GM21381 (cell line): ENCODE results near the gene MTF2.
"Not testable (repeated sequence)": the region's sequence is repeated elsewhere in the genome, so short reads cannot be mapped to it uniquely, and the experiment has no call there.

Source experiments
- ATAC-seq: cut with Tn5 transposase; IDR thresholded peaks from one replicate; pipeline ENCODE4 v1.9.1; 2021; ENCODE audit warnings: mild to moderate bottlenecking, moderate library complexity; ENCODE audit not compliant: unreplicated experiment

Gene MTF2

DNA sequence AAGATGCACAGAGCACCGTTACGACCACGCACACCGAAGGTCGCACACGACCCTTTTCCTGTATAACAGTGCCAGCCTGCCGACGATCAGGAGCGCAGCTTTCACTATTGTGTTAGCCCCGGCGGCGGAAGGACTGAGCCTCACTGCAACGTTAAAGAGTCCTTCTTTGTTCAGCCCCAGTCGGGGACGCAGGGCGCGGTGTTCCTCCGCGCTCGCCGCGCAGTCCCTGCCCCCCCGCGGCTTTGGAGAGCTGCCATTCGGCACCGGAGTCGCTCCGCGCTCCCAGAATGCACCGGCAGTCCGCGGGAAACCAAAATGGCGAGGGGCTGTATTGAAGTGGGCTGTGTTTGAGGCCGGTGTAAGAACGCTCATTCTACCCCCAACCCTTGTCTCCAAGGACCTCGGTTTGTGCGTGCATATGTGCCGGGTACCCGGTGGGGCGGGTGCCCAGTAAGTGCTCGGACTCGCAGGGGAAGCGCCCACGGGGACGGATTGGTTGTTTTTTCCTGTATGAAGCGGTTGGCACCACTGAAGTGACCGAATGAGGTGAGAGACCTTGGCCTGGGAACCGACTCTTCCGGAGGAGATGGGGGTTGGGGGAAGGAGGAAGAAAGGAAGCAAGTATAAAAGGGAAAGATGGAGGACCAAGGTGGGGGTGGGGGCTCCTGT, at the start of gene MTF2:
TSS of gene MTF2 (plus strand) at position 298 of the 669 bp plus-strand sequence. CDS start at position 542, 244 bp downstream.
- peak; percentile 81 for ATAC-seq

DNA sequence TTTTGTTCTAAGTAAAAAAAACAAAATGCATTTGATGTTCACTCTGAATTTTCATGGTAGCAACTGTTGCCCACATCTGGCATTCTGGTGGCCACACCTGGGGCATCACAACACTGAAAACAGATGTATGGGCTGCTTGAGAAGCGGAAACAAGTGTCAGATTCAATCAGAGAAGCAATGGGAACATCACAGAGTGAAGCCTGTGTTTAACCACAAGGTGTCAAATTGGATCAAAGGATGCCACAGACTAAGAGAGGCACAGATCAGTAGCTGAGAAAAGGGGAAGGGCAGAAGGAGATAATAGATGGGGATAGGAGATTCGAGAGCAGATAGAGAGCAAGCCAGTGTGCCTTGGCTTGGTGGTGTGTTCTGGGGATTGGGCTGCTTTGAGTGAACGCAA, 49.8 kb upstream of the MTF2 start:
- no peak for ATAC-seq

DNA sequence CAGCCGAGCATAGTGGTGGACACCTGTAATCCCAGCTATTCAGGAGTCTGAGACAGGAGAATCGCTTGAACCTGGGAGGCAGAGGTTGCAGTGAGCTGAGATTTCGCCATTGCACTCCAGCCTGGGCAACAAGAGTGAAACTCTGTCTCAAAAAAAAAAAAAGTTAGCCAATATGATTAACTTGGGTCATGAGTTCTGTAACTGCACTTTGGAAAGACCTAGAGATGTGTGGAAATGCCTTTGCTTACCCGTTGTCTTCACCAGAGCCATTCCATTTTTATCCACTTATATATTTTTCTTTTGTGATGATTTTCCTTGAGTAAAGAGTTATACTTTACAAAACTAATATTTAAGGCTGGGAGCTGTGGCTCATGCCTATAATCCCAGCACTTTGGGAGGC, 48.9 kb upstream of the MTF2 start:
- ATAC-seq, result not testable (repeated sequence)

DNA sequence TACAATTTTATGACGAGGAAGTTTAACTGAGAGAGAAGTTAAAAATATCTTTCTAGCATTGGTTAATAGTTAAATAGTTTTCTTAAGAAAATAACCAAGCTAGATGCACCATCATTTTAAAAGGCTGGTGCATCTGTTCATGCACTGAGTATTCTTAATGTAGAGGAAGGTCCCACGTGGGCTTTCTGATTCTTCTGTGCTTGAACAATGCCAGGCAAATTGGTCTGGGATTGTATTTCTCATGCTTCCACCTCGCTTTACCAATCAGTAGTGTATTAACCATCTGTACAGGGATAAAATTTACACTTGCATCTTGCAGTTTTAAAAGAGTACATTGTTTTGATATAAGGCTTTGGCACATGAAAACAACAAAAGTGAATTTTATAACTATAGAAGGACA, 47.4 kb upstream of the MTF2 start:
- no peak for ATAC-seq

DNA sequence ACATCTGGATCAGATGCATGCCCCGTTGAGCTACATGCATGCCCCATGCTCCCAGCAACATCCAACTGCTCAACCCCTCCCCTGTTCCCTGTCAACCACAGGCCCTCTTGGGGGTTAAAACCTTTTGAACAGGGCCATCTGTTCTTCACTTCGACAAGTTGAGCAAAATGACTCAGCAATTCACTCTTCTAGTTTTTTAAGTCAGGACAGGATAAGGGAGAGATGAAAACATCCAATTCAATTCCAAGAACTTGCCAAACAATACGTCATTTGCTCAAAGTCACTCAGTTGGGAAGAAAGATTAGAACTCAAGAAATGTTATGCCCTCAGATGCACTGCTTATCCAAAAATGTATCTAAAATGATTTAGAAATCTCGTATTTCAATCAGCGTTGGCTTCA, 46.1 kb upstream of the MTF2 start:
- no peak for ATAC-seq

DNA sequence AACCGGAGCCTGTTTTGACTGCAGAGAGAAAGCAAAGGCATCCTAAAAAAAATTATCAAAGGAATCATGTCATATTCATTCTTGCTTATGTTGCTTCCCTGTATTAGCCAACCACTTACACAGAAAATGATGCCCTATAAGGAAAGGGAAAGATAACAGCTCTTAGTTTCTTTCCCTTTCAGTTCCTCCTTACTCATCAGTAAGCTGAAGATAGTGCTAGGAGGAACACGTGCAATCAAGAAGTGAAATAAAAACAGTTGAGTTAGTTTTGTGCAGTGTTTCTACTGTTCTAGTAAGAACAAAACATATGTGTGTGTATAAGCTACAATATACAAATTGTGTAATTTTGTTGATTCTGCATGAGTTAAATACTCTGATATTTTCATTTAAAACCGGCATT, 45.3 kb upstream of the MTF2 start:
- ATAC-seq, result peak; percentile 90

- no peak for ATAC-seq
Measured at GRCh38 chr1:93034397-93034796, 44.7 kb upstream of the MTF2 start.

DNA sequence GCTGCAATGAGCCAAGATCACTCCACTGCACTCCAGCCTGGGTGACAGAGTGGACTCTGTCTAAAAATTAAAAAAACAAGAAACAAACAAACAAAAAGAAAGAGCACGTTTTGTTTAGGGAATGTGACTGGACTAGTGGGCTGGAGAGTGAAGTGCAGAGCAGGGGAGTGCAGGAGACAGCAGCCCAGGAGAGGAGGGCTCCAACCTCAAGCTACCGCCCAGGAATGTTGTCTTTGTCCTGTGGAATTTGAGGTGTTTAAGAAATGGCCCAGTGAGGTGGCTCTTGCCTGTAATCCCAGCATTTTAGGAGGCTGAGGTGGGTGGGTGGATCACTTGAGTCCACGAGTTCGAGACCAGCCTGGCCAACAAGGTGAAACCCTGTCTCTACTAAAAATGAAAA, 42.4 kb upstream of the MTF2 start:
- ATAC-seq, result no peak

- ATAC-seq, result peak; percentile 91
Measured at GRCh38 chr1:93042187-93043056, 36.7 kb upstream of the MTF2 start.

DNA sequence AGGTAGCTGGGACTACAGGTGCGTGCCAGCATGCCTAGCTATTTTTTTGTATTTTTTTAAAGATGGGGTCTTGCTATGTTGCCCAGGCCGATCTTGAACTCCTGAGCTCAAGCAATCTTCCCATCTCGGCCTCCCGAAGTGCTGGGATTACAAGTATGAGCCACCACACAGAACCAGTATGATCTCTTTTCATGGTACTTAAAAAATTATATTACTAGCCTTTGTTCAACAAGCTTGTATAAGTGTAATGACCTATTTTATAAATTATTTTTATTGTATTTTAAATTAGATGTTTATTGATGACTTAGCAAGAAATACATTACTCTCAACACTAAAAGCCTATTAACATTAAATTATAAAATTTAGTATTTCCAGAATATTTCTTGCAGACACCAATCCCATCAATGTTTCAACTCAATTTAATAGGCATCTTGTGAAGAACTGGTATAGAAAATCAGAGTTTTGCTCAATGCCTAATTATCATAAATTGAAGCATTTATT, 36.0 kb upstream of the MTF2 start:
- no peak for ATAC-seq

DNA sequence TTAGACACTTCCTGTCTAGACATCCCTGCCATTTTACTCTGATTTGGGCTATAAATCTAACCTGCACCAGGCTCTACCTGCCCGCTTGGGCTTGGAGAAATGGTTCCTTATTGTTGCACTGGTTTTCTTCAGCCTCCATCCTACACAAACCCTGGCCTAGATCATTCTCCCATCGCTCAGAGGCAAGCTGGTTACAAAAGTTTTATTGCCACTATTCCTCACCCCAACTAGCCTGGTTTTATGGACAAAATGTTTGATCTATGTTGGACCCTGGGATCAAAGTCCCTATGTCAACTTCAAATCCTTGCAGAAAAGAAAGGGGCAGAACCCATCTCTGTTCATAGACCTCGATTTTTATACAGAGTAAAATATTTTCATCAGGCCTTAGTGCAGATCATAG, 31.5 kb upstream of the MTF2 start:
- ATAC-seq, result no peak

GRCh38 chr1:93051961-93052360, 27.1 kb upstream of the MTF2 start:
- ATAC-seq, result no peak

DNA sequence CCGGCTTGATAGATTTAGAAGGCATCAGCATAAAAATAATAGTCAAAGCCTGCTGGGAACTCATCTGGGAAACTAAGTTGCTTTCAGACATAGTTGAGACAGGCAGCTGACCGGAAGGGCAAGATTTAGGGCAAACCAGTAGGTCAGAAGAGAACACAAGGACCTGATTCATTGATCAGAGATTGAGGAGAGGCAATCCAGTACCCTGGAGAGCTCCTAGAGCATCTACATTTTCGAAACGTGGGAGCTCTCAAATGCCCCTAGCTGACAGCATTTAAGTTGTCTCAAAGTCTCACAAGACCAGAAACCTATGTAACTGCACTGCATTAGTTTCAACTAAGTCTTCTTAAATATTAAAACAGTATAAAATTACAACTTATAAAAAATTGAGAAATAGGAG, 22.9 kb upstream of the MTF2 start:
- no peak for ATAC-seq

DNA sequence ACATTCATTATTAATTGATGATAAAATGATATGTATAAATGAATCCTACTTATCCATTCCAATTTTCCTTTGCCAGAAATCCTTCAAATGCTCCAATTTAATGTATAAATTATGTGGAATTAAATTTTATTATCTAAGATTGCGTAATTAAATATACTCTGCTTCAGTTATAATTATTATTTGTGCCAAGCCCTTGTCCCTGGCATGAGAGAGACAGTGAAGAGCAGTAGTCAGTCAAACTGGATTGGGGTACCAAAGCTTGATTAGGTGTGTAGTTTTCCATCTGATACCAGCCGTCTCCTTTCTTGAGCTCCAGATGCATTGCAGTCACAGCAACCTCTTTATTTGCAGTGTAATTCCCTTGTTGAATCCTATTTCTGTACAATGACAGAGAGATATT, 22.4 kb upstream of the MTF2 start:
- ATAC-seq, result no peak

DNA sequence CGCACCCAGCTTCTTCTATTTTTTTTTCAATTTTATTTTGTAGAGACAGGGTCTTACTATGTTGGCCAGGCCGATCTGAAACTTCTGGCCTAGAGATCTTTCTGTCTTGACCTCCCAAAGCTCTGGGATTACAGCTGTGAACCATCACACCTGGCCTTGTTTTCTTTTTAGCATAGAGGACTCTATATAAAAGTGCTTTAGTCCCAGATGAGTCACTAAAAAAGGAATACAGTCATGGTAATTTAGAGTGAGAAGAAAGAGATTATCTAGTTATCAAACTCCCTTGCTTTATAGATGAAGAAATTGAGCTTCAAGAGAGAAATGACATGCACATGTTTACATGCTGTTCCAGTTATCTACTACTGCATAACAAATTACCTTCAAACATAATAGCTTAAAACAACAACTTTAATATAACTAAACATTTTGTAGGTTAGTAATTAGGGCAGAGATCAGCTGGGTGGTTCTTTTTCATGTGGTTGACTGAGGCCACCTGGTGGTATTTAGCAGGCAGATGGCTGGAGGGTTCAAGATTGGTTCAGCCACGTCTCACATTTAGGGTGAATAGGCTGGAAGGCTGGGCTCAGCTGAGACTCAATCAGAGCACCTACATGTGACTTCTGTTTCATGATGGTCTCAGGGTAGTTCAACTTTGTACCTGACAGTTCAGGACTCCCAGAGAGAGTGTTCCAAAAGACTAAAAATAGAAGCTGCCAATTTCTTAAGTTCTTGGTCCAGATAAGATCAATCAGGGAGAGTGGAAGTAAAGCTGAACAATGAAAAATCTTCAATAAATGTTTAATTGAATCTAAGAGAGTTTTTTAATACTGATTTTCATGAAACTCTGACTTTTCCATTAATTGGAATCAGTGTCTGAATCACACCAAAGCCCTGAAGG, 16.9 kb upstream of the MTF2 start:
- ATAC-seq, result no peak

GRCh38 chr1:93076268-93076667, 2.8 kb upstream of the MTF2 start:
- no peak for ATAC-seq

DNA sequence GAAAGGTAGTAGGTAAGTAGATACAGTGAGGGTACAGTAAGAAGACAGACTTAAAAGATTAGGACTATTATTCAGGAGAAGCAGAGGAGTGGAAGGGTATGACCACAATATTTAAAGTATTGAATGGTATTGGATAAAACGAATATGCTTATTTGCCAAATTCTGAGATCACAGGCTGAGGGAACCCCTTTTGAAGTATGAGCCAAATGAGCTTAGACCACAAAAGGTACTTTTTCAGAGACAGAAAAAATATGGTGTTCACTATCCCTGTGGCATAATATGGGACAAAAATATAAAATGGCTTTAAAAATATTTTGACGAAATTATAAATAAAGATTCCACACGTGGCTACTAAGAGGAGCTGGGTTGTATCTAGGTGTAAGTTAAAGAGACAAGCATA, 880 bp upstream of the MTF2 start:
- no peak for ATAC-seq

DNA sequence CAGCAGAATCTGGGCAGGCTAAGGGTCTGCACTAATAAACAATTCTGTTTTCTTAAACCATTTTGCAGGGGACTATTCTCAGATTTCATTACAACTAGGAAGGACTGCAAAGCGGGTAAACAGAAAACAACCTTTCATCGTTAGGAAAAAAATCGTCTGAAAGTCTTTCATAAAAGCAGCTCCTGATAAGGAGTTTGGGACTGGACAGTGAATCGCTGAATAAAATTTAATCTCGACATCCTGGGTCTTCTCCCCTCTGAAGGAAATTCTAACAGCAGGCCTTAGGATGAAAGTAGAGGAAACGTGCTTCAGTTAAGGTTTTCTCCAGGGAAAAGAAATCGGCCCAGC, 471 bp upstream of the MTF2 start:
- ATAC-seq, result no peak

- no peak for ATAC-seq
Measured at GRCh38 chr1:93079685-93080141, 630 bp downstream of the MTF2 start.

GRCh38 chr1:93080179-93080823, 1.2 kb downstream of the MTF2 start:
- peak; percentile 66 for ATAC-seq

DNA sequence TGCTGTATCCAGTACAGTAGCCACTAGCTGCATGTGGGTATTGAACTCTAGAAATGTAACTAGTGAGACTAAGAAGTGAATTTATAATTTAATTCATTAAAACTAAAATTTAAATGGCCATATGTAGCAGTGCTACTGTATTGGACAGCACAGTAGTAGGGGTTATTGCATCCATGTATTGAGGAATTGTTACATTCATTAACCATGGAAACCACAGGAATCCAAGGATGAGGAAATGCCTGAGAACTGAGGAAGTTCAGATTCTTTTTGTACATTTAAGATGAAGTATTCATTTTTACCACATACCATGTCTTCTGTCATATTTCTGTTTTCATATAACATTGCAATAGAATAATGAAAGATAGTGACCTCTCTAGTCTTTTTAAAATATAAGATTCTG, 2.6 kb downstream of the MTF2 start:
- no peak for ATAC-seq
